HepG2 (cell line): ENCODE measurements around the gene FN1. TPM values are rescaled to one million over a fixed set of nuclear protein-coding genes. Genes with fewer than 3 reads are reported as not detected.

Experiments used
- ATAC-seq: fragments of 200-7000 bp; cut with Tn5 transposase; 3 replicates; pipeline ENCODE4 v1.9.1; 2020; ENCODE audit warnings: mild to moderate bottlenecking, moderate library complexity
- BruUV-seq: library from RNA; stranded (reverse); fragments of 400-500 nt; replicated peaks from 2 replicates; lab custom pipeline; 2021; lab: Mats Ljungman, UMichigan
- CTCF ChIA-PET: fragments of 300-600 bp; formaldehyde crosslinking; extraction: SDS; loops from one replicate; lab custom pipeline; 2021; ENCODE audit warnings: low total read pairs, inconsistent platforms, low intra/inter-chr PET ratio; lab: Yijun Ruan, JAX
- POLR2A ChIA-PET: fragments of 350-600 bp; sonication (Branson Sonifier 250); formaldehyde crosslinking; loops from one replicate; lab custom pipeline; 2020; ENCODE audit warnings: antibody characterized with exemption, inconsistent platforms; lab: Yijun Ruan, JAX
- DNase-seq: peaks from one replicate; pipeline ENCODE4 v3.0.0-alpha.2; 2015; ENCODE audit warnings: low spot score
- FAIRE-seq: peaks from 3 replicates; lab custom pipeline; 2011; peaks lifted over from hg19 to GRCh38; lab: Jason Lieb, UNC
- H2AFZ ChIP-seq: one replicate; pipeline ENCODE4 v1.6.1; 2011; ENCODE audit warnings: low read length, inconsistent platforms
- H3K27ac ChIP-seq: fragments of 300-600 bp; 3 replicates; pipeline ENCODE4 v1.8.0; 2011; ENCODE audit warnings: mixed run types, mild to moderate bottlenecking, mixed read lengths, low read length, inconsistent platforms; ENCODE audit not compliant: insufficient read depth; ENCODE audit errors: extremely low read length
- H3K27me3 ChIP-seq, 2 experiments: fragments of 200-600 bp in 1 of 2; 2 replicates in 1 of 2; 3 replicates in 1 of 2; pipeline versions ENCODE4 v1.6.0 to v1.8.0; 2011; ENCODE audit warnings: low read length in 2 of 2, mild to moderate bottlenecking in 2 of 2, moderate library complexity in 2 of 2, inconsistent platforms in 1 of 2; ENCODE audit not compliant: insufficient read depth in 2 of 2, control insufficient read depth in 1 of 2
- H3K36me3 ChIP-seq, 2 experiments: fragments of 200-600 bp in 1 of 2; replicated peaks in 1 of 2; 2 replicates in 1 of 2; 3 replicates in 1 of 2; pipeline versions ENCODE4 v1.5.1 to v1.8.0; 2011; ENCODE audit warnings: low read length in 2 of 2, inconsistent platforms in 1 of 2; ENCODE audit not compliant: insufficient read depth in 2 of 2, control insufficient read depth in 1 of 2
- H3K4me1 ChIP-seq: 2 replicates; pipeline ENCODE4 v1.5.1; 2012; ENCODE audit warnings: low read length, inconsistent platforms; ENCODE audit not compliant: insufficient read depth
- H3K4me2 ChIP-seq: 2 replicates; pipeline ENCODE4 v1.6.0; 2011; ENCODE audit warnings: low read depth, low read length, inconsistent platforms
- H3K4me3 ChIP-seq, 3 experiments: fragments of 200-600 bp in 1 of 3; sonication (generic), shearing (Covaris generic) in 1 of 3; replicated peaks in 1 of 3; 2 replicates each; pipeline ENCODE4 v1.5.1; 2011 to 2016; ENCODE audit warnings: low read length in 3 of 3, inconsistent platforms in 2 of 3, low read depth in 2 of 3, mild to moderate bottlenecking in 2 of 3, control low read depth in 1 of 3, mixed read lengths in 1 of 3; ENCODE audit not compliant: insufficient read depth in 1 of 3
- H3K79me2 ChIP-seq: one replicate; pipeline ENCODE4 v1.6.1; 2011; ENCODE audit warnings: low read length, inconsistent platforms; ENCODE audit not compliant: insufficient read depth
- H3K9ac ChIP-seq: 2 replicates; pipeline ENCODE4 v1.6.0; 2011; ENCODE audit warnings: mild to moderate bottlenecking, low read depth, low read length, inconsistent platforms; ENCODE audit not compliant: insufficient read depth
- H3K9me3 ChIP-seq: 2 replicates; pipeline ENCODE4 v1.5.1; 2012; ENCODE audit warnings: mild to moderate bottlenecking, low read length
- H4K20me1 ChIP-seq: 2 replicates; pipeline ENCODE4 v1.6.0; 2011; ENCODE audit warnings: inconsistent platforms, mild to moderate bottlenecking, low read length, moderate library complexity; ENCODE audit not compliant: insufficient read depth
- ATAD3A ChIP-seq: sonication (generic); formaldehyde crosslinking; IDR thresholded peaks from 2 replicates; pipeline ENCODE4 v1.4.0; 2020; ENCODE audit warnings: missing genetic modification reagents
- ATF7-NPFF ChIP-seq: sonication (generic); formaldehyde crosslinking; IDR thresholded peaks from 2 replicates; pipeline ENCODE4 v1.8.1; 2023; ENCODE audit warnings: mild to moderate bottlenecking, low read depth, missing genetic modification reagents, moderate library complexity
- CEBPB ChIP-seq: IDR thresholded peaks from 2 replicates; pipeline ENCODE4 v1.6.1; 2011; ENCODE audit warnings: low read depth, low read length, improper control_type of control experiment, borderline replicate concordance
- EEA1 ChIP-seq: sonication (generic); formaldehyde crosslinking; IDR thresholded peaks from 2 replicates; pipeline ENCODE4 v1.5.1; 2020; ENCODE audit warnings: mild to moderate bottlenecking, missing genetic modification reagents, borderline replicate concordance
- GLI4 ChIP-seq: sonication (generic); formaldehyde crosslinking; IDR thresholded peaks from 2 replicates; pipeline ENCODE4 v1.5.1; 2020; ENCODE audit warnings: missing genetic modification reagents, mild to moderate bottlenecking, moderate library complexity, borderline replicate concordance
- IRX3 ChIP-seq: sonication (generic); formaldehyde crosslinking; IDR thresholded peaks from 2 replicates; pipeline ENCODE4 v1.8.1; 2023; ENCODE audit warnings: mild to moderate bottlenecking, low read depth, missing genetic modification reagents, borderline replicate concordance
- KDM2A ChIP-seq: sonication (generic); formaldehyde crosslinking; IDR thresholded peaks from 2 replicates; pipeline ENCODE4 v1.4.0; 2020; ENCODE audit warnings: low read depth, missing genetic modification reagents, borderline replicate concordance
- MAZ ChIP-seq, 2 experiments: sonication (generic) in 1 of 2; formaldehyde crosslinking in 1 of 2; IDR thresholded peaks; 2 replicates each; pipeline versions ENCODE4 v1.5.0 to v1.6.1; 2012 to 2020; ENCODE audit warnings: low read depth in 2 of 2, mild to moderate bottlenecking in 2 of 2, borderline replicate concordance in 1 of 2, improper control_type of control experiment in 1 of 2, low read length in 1 of 2, missing genetic modification reagents in 1 of 2, moderate library complexity in 1 of 2
- MBD4 ChIP-seq: IDR thresholded peaks from 2 replicates; pipeline ENCODE4 v1.6.1; 2012; ENCODE audit warnings: low read length, inconsistent platforms, borderline replicate concordance
- NFE2L1 ChIP-seq: sonication (generic); formaldehyde crosslinking; IDR thresholded peaks from 2 replicates; pipeline ENCODE4 v1.4.0; 2020; ENCODE audit warnings: missing genetic modification reagents, mild to moderate bottlenecking, borderline replicate concordance
- NFIC ChIP-seq: IDR thresholded peaks from 2 replicates; pipeline ENCODE4 v1.6.1; 2012; ENCODE audit warnings: mild to moderate bottlenecking, low read length, inconsistent platforms
- NR2F2 ChIP-seq: IDR thresholded peaks from 2 replicates; pipeline ENCODE4 v1.6.1; 2012; ENCODE audit warnings: low read depth, inconsistent platforms, borderline replicate concordance
- PAF1 ChIP-seq: IDR thresholded peaks from 2 replicates; pipeline ENCODE4 v1.6.1; 2016; ENCODE audit warnings: missing genetic modification reagents, missing compliant biosample characterization
- PHF5A ChIP-seq: IDR thresholded peaks from one replicate; pipeline ENCODE4 v1.6.1; 2018; ENCODE audit warnings: low read depth, missing genetic modification reagents; ENCODE audit not compliant: unreplicated experiment
- POLR2A ChIP-seq, 2 experiments: IDR thresholded peaks; 2 replicates each; pipeline ENCODE4 v1.6.1; 2011; ENCODE audit warnings: low read depth in 2 of 2, low read length in 2 of 2, mild to moderate bottlenecking in 1 of 2, moderate library complexity in 1 of 2; ENCODE audit not compliant: insufficient read depth in 1 of 2
- POLR2AphosphoS5 ChIP-seq: IDR thresholded peaks from 2 replicates; pipeline ENCODE4 v1.6.1; 2012; ENCODE audit warnings: low read depth, low read length
- POLR2G ChIP-seq: fragments of 200-400 bp; formaldehyde crosslinking; IDR thresholded peaks from 2 replicates; pipeline ENCODE4 v1.6.1; 2018; ENCODE audit warnings: mild to moderate bottlenecking, low read depth, low read length, moderate library complexity
- RBFOX2 ChIP-seq: fragments of 200-400 bp; formaldehyde crosslinking; IDR thresholded peaks from 2 replicates; pipeline ENCODE4 v1.6.1; 2017; ENCODE audit warnings: low read depth, mild to moderate bottlenecking, low read length
- RBM22 ChIP-seq: fragments of 200-400 bp; formaldehyde crosslinking; optimal IDR thresholded peaks from 2 replicates; pipeline ENCODE3; 2017; ENCODE audit warnings: mild to moderate bottlenecking, low read length, moderate library complexity
- ZNF234 ChIP-seq: sonication (generic); formaldehyde crosslinking; conservative IDR thresholded peaks from 2 replicates; pipeline ENCODE4 v1.5.1; 2020; ENCODE audit warnings: mild to moderate bottlenecking, missing genetic modification reagents
- ZNF530 ChIP-seq: sonication (generic); formaldehyde crosslinking; IDR thresholded peaks from 2 replicates; pipeline ENCODE4 v1.5.0; 2020; ENCODE audit warnings: low read depth, mild to moderate bottlenecking, missing genetic modification reagents
- ZNF724P ChIP-seq: sonication (generic); formaldehyde crosslinking; IDR thresholded peaks from 2 replicates; pipeline ENCODE4 v1.8.0; 2022; ENCODE audit warnings: missing genetic modification reagents, borderline replicate concordance
- ZNF766 ChIP-seq: sonication (generic); formaldehyde crosslinking; IDR thresholded peaks from 2 replicates; pipeline ENCODE4 v1.5.0; 2020; ENCODE audit warnings: missing genetic modification reagents, borderline replicate concordance
- ZNF816 ChIP-seq: sonication (generic); formaldehyde crosslinking; IDR thresholded peaks from 2 replicates; pipeline ENCODE4 v1.8.0; 2022; ENCODE audit warnings: missing genetic modification reagents, mild to moderate bottlenecking, borderline replicate concordance
- ZNF841 ChIP-seq: sonication (generic); formaldehyde crosslinking; IDR thresholded peaks from 2 replicates; pipeline ENCODE4 v1.8.1; 2023; ENCODE audit warnings: missing genetic modification reagents, borderline replicate concordance
- ZSCAN31 ChIP-seq: sonication (generic); formaldehyde crosslinking; IDR thresholded peaks from 2 replicates; pipeline ENCODE4 v1.5.0; 2020; ENCODE audit warnings: low read depth, mild to moderate bottlenecking, missing genetic modification reagents
- WGBS: methylation state at CpG from one replicate; pipeline ENCODE4 v1.1.6; 2017; ENCODE audit warnings: low lambda C conversion rate; 5-methylcytosine and 5-hydroxymethylcytosine counted together
- in situ Hi-C: cut with HindIII; loops from 2 replicates; pipeline ENCODE4 v1.10.0; 2017; ENCODE audit warnings: low pct_unique_long_range_greater_than_20kb; ENCODE audit not compliant: extremely low pct_ligation_motif_present
- intact Hi-C: fragments of 100-400 bp; cut with micrococcal nuclease; formaldehyde crosslinking; loops from one replicate; pipeline ENCODE4 v1.10.0; 2022; ENCODE audit not compliant: unreplicated experiment
- polyA plus RNA-seq, 8 experiments: library from polyadenylated mRNA; depleted of rRNA in 3 of 8; stranded (reverse) in 7 of 8; unstranded in 1 of 8; fragments of >200 nt; fragmentation: Illumina TruSeq in 4 of 8; extraction: Trizol in 4 of 8; gene quantifications; 2 replicates each; pipeline versions ENCODE4 v1.2.1 to v1.2.3, GENCODE V29; 2011 to 2016; ENCODE audit warnings: low read depth in 4 of 8, missing spikeins in 1 of 8, mixed read lengths in 1 of 8; ENCODE audit not compliant: insufficient read depth in 1 of 8
- total RNA-seq, 5 experiments: library from RNA; depleted of rRNA; stranded (reverse); fragments of >200 nt; fragmentation: Illumina TruSeq; extraction: Trizol; gene quantifications; 2 replicates each; pipeline ENCODE4 v1.2.3, GENCODE V29; 2016; ENCODE audit warnings: low read depth in 1 of 5

Gene FN1
- total and polyA plus RNA-seq, 2 of the 13 experiments (the other 11 are each of a cell fraction or from before 2014, with no cell fraction given) = 1,847 to 6,471 TPM

- BruUV-seq = no TSS peak
- Histone ChIP-seq H2AFZ (no peak overlapping the region), H3K27me3 (no peaks in the 10 kb centered on the region), H3K36me3 (peaks cover 53 to 97% of the 10 kb centered on the region in 2 experiments), H3K4me1 (peaks cover 19% of the 10 kb centered on the region), H3K4me2 (no peak overlapping the region), H3K27ac (peak overlapping the region; percentile 8), H3K79me2 (no peaks in the 10 kb centered on the region), H3K9me3 (no peaks in the 10 kb centered on the region), H3K4me3 (no peak overlapping the region), H3K9ac (no peak overlapping the region), H4K20me1 (peaks cover 19% of the 10 kb centered on the region)
- ChIA-PET CTCF (no interaction called here), POLR2A (no interaction called here)
- peak; percentile 10 for ATAC-seq
- in situ Hi-C loops (no loop called here), intact Hi-C loops (no loop called here)
- no peak for DNase-seq
- 93% methylated on average over 7 of the region's 7 CpGs for WGBS
- TF ChIP-seq ZSCAN31 (CRISPR knock-in tag) = 0 out of 2 replicates have a peak, but pooled peaks have one; percentile 4
- TF ChIP-seq PHF5A = peak; percentile 56
- TF ChIP-seq MAZ (IDR thresholded peaks at IDR 0.05; ENCODE audit: borderline replicate concordance, low read depth, low read length) = no peak
- no peak for TF ChIP-seq MAZ (CRISPR knock-in tag; IDR thresholded peaks at IDR 0.05; ENCODE audit: low read depth)
- peak; percentile 2; the same call in 1 of the 2 replicates for TF ChIP-seq ZNF766 (CRISPR knock-in tag)
- TF ChIP-seq ATF7-NPFF (CRISPR knock-in tag) = 0 out of 2 replicates have a peak, but pooled peaks have one; percentile 31
- no peak for TF ChIP-seq ZNF724P
- peak; percentile 24; the same call in 1 of the 2 replicates for TF ChIP-seq MBD4
- peak; percentile 96 for TF ChIP-seq RBM22
- TF ChIP-seq NR2F2 = peak; percentile 24; the same call in 1 of the 2 replicates
- TF ChIP-seq NFIC = 0 out of 2 replicates have a peak, but pooled peaks have one; percentile 19
- 0 out of 2 replicates have a peak, but pooled peaks have one; percentile 36 for TF ChIP-seq GLI4 (CRISPR knock-in tag)
- TF ChIP-seq PAF1 = peak; percentile 75; the same call in 1 of the 2 replicates
- no peak for TF ChIP-seq KDM2A (CRISPR knock-in tag)
- peak; percentile 48 to 61; a peak in 3 of 4 replicates for TF ChIP-seq POLR2A (IDR thresholded peaks at IDR 0.05; ENCODE audit: insufficient read depth in 1 of 2, low read depth in 2 of 2, low read length in 2 of 2)
- TF ChIP-seq IRX3 (CRISPR knock-in tag) = 0 out of 2 replicates have a peak, but pooled peaks have one; percentile 40
- peak; percentile 35; the same call in 1 of the 2 replicates for TF ChIP-seq ZNF816 (CRISPR knock-in tag)
- TF ChIP-seq ATAD3A (CRISPR knock-in tag) = no peak
- TF ChIP-seq ZNF530 (CRISPR knock-in tag) = no peak
- peak; percentile 50; the same call in 1 of the 2 replicates for TF ChIP-seq POLR2AphosphoS5
- no peak for TF ChIP-seq ZNF841
- peak; percentile 42; the same call in 1 of the 2 replicates for TF ChIP-seq POLR2G
- no peak for TF ChIP-seq NFE2L1
- peak; percentile 64; the same call in 1 of the 2 replicates for TF ChIP-seq RBFOX2
- no peak for TF ChIP-seq ZNF234 (CRISPR knock-in tag)
- TF ChIP-seq EEA1 (CRISPR knock-in tag) = no peak
- no peak for TF ChIP-seq CEBPB
- no peak for FAIRE-seq
These were observed 41.6 kb downstream of the FN1 start for GRCh38 chr2:215394102-215394805.
